HEK293 (cell line): Measurements from ENCODE around the gene SEC16A.

Source experiments
- CTCF ChIA-PET: fragments of 350-600 bp; formaldehyde crosslinking; extraction: SDS; loops from one replicate; lab custom pipeline; 2021; ENCODE audit warnings: antibody characterized with exemption; lab: Yijun Ruan, JAX
- POLR2A ChIA-PET: fragments of 300-600 bp; formaldehyde crosslinking; extraction: SDS; loops from one replicate; lab custom pipeline; 2020; ENCODE audit warnings: antibody characterized with exemption, inconsistent platforms; lab: Yijun Ruan, JAX
- H3K27ac ChIP-seq: fragments of 200-500 bp; sonication (Bioruptor generic); 2 replicates; pipeline ENCODE4 v1.5.1; 2014; ENCODE audit warnings: low read depth, low read length, control low read depth, inconsistent platforms; ENCODE audit errors: extremely low read depth
- H3K36me3 ChIP-seq, 2 experiments: fragments of 200-500 bp in 1 of 2; sonication (Bioruptor generic) in 1 of 2; 1 replicate in 1 of 2; 2 replicates in 1 of 2; pipeline ENCODE4 v1.5.1; 2014 to 2017; ENCODE audit warnings: inconsistent platforms in 2 of 2, low read length in 2 of 2; ENCODE audit not compliant: control insufficient read depth in 2 of 2, insufficient read depth in 1 of 2
- H3K4me1 ChIP-seq: fragments of 200-500 bp; sonication (Bioruptor generic); 2 replicates; pipeline ENCODE4 v1.5.1; 2014; ENCODE audit warnings: mild to moderate bottlenecking, low read length, inconsistent platforms; ENCODE audit not compliant: control insufficient read depth, insufficient read depth
- H3K4me3 ChIP-seq: 2 replicates; pipeline ENCODE4 v1.5.1; 2011; ENCODE audit warnings: low read depth, mild to moderate bottlenecking, control low read depth, low read length, moderate library complexity
- H3K9me3 ChIP-seq: fragments of 200-500 bp; sonication (Bioruptor generic); 2 replicates; pipeline ENCODE4 v1.5.1; 2014; ENCODE audit warnings: low read depth, low read length, inconsistent platforms; ENCODE audit not compliant: control insufficient read depth, insufficient read depth
- GLIS2 ChIP-seq: fragments of 450-650 bp; formaldehyde crosslinking; IDR thresholded peaks from 2 replicates; pipeline ENCODE4 v1.5.1; 2016; ENCODE audit warnings: missing biosample characterization, missing genetic modification characterization
- HIC1 ChIP-seq: fragments of 450-650 bp; formaldehyde crosslinking; IDR thresholded peaks from 2 replicates; pipeline ENCODE4 v1.5.1; 2016; ENCODE audit warnings: missing biosample characterization, missing genetic modification characterization
- HOXD13 ChIP-seq: sonication (generic); formaldehyde crosslinking; IDR thresholded peaks from 2 replicates; pipeline ENCODE4 v1.8.0; 2022; ENCODE audit warnings: missing genetic modification reagents, borderline replicate concordance
- KLF8 ChIP-seq: fragments of 450-650 bp; formaldehyde crosslinking; IDR thresholded peaks from 2 replicates; pipeline ENCODE4 v1.5.1; 2016; ENCODE audit warnings: missing biosample characterization, missing genetic modification characterization
- ZNF148 ChIP-seq: fragments of 450-650 bp; formaldehyde crosslinking; IDR thresholded peaks from 2 replicates; pipeline ENCODE4 v1.5.0; 2017; ENCODE audit warnings: missing biosample characterization, missing genetic modification characterization, borderline replicate concordance
- ZNF391 ChIP-seq: fragments of 450-650 bp; formaldehyde crosslinking; IDR thresholded peaks from 2 replicates; pipeline ENCODE4 v1.5.1; 2016; ENCODE audit warnings: low read depth, missing biosample characterization, missing genetic modification characterization, borderline replicate concordance
- ZNF423 ChIP-seq: fragments of 450-650 bp; formaldehyde crosslinking; IDR thresholded peaks from 2 replicates; pipeline ENCODE4 v1.5.1; 2016; ENCODE audit warnings: missing biosample characterization, missing genetic modification characterization
- ZNF473 ChIP-seq: fragments of 450-650 bp; formaldehyde crosslinking; IDR thresholded peaks from 2 replicates; pipeline ENCODE4 v1.5.1; 2017; ENCODE audit warnings: missing biosample characterization, missing genetic modification characterization
- ZNF623 ChIP-seq: fragments of 450-650 bp; formaldehyde crosslinking; IDR thresholded peaks from 2 replicates; pipeline ENCODE4 v1.5.1; 2016; ENCODE audit warnings: missing biosample characterization, missing genetic modification characterization
- ZNF639 ChIP-seq: fragments of 450-650 bp; formaldehyde crosslinking; IDR thresholded peaks from 2 replicates; pipeline ENCODE4 v1.5.1; 2016; ENCODE audit warnings: missing biosample characterization, missing genetic modification characterization

SEC16A gene

GRCh38 chr9:136507221-136507991, 24.6 kb upstream of the SEC16A start (continued):
- no peak for TF ChIP-seq ZNF473 (tag by site-specific recombination)
- no peak for TF ChIP-seq ZNF639
- TF ChIP-seq ZNF148 (tag by site-specific recombination): no peak
- no peak for TF ChIP-seq ZNF423 (tag by site-specific recombination)

GRCh38 chr9:136506425-136506824, 23.6 kb upstream of the SEC16A start:
- 0 out of 2 replicates have a peak, but pooled peaks have one; percentile 32 for TF ChIP-seq ZNF623 (tag by site-specific recombination)
- TF ChIP-seq ZNF391: no peak
- peak; percentile 38; the same call in 1 of the 2 replicates for TF ChIP-seq HIC1 (tag by site-specific recombination)
- TF ChIP-seq KLF8 (tag by site-specific recombination): peak; percentile 32; the same call in 1 of the 2 replicates
- Histone ChIP-seq H3K27ac (no peak overlapping the region), H3K4me3 (no peak overlapping the region), H3K36me3 (peaks cover 0 to 75% of the 10 kb centered on the region in 2 experiments; a peak in 1 of 3 replicates), H3K4me1 (no peaks in the 10 kb centered on the region), H3K9me3 (no peaks in the 10 kb centered on the region)
- ChIA-PET POLR2A (no interaction called here), CTCF (interaction anchor here (0.7 kb wide), 1 partner anchor 179 kb away, joined by 3 read pairs; no protein-coding TSS in a partner anchor)

- TF ChIP-seq HOXD13 (CRISPR knock-in tag) (no peak), GLIS2 (tag by site-specific recombination) (peak; percentile 40; the same call in 1 of the 2 replicates)
- H3K4me3 ChIP-seq: no peak overlapping the region
- H3K27ac ChIP-seq: no peak overlapping the region
- H3K4me1 ChIP-seq: no peaks in the 10 kb centered on the region
- ChIA-PET POLR2A (no interaction called here), CTCF (interaction anchor here (0.6 to 0.7 kb wide), 2 partner anchors 21 to 180 kb away, joined by 3 read pairs; no protein-coding TSS in a partner anchor)
- H3K36me3 ChIP-seq: peaks cover 0 to 72% of the 10 kb centered on the region in 2 experiments; a peak in 1 of 3 replicates
- no peaks in the 10 kb centered on the region for H3K9me3 ChIP-seq
Measured at GRCh38 chr9:136505406-136506403, 22.9 kb upstream of the SEC16A start.
